ENCODE measurements around the gene SERGEF. TPM values are rescaled to one million over a fixed set of nuclear protein-coding genes. Genes with fewer than 3 reads are reported as not detected.

SERGEF gene
- total RNA-seq = 14.0 and 23.9 TPM in 2 replicates

DNA sequence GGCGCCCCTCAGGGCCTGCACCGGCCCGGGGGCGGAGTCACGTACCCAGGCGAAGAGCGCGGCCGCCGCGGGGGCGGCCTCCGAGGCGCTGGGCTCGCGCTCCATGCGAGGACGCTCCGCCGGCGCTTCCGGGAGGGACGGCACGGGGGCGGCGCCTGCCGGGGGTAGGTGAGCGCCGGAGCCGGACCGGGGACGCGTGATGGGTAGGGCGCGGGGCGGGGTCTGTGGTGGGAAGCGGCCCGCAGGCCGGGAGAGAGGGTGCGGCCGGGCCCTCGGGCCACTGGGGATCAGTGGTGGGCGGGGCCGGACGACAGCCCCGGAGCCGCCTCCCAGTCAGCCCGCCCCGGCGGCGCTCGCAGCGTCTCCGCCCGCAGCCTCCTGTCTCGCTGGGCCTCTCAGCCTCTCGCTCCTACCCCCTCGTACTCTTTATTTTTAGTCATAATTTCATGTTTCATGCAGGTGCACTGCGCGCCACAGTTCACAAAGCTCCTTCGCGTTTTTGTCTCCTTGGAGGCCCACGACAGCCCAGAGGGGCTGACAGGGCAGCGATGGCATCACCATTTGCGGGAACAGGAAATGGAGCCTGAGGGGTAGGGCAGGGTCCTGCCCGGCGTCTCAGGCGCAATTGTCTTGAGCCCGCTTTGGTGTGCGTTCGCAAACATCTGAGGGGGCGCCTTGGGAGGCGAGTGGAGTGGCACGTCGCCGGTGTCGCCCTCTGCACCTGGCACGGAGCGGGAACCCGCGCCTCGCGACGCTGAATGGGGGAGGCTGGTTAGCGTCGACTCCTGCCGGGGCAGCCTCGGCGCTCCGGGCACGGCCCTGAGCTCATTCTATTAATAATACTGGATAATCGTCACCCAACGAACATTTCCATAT, at the start of gene SERGEF:
Gene SERGEF (minus strand): TSS at position 142 of the 876 bp plus-strand sequence. CDS start 37 bp downstream, at position 105.

DNA sequence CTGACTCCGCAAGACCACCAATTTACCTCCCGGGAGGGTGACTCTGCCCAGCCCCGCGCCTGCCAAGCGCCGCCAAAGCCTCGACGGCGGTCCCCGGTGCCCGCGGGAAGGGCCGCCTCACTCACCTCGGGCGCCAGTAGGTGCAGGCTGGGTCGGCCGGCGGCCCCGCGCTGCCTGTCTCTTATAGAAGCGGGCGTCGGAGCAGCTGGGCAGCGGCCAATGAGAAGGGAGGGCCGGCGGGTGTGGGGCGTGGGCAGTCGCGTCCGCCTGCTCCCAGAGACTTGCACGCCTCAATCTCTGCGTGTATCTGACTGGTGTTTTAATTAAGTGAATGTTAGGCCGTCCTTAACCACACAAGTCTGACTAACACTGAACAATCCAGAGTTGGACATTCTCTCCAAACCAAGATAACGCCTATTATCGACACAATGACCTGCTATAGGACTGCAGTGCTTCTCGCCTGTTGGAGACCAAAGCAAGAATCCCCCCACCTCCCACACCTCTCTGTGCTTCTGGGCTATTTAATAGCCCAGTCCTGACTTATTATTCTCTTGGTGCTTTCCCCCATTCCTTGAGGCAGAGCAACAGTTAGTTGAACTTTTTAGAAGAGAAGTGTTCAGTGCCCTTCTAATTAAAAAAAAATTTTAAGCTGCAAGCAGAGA, 33.4 kb upstream of the SERGEF start, which contains the start of gene TPH1:
Gene TPH1 (minus strand): TSS at position 154 of the 662 bp plus-strand sequence. CDS start 5,507 bp downstream, outside the sequence.

Other genes starting within 250 kb of the SERGEF start
- under 0.01 and 0.14 TPM in 2 replicates for gene TPH1, start 33.2 kb upstream of the SERGEF start, total RNA-seq
- 6.6 and 19.3 TPM in 2 replicates for gene SAAL1, start 93.0 kb upstream of the SERGEF start, total RNA-seq
- gene MRGPRX3, start 119.5 kb upstream of the SERGEF start, total RNA-seq = 0.14 TPM in 1 of 2 replicates, not detected in the other
- not detected in 2 replicates for gene MRGPRX4, start 159.8 kb upstream of the SERGEF start, total RNA-seq
- not detected in 2 replicates for gene SAA4, start 223.8 kb upstream of the SERGEF start, total RNA-seq
- gene SAA2, start 235.6 kb upstream of the SERGEF start, total RNA-seq = not detected in 2 replicates

Data from placental pericyte (primary cell).